Ovary (tissue), 9 donors: ENCODE results near the gene UNKL. TPM values are rescaled to one million over a fixed set of nuclear protein-coding genes. Genes with fewer than 3 reads are reported as not detected.

Experiments
- DNase-seq, 5 donors: peaks; one replicate each; pipeline ENCODE4 v3.0.0-alpha.2; 2019 to 2020
- H3K27ac ChIP-seq, 2 donors: fragments of 200-600 bp; one replicate each; pipeline versions ENCODE4 v1.5.1 to v1.8.0; 2019 to 2022
- H3K27me3 ChIP-seq: fragments of 200-600 bp; one replicate; pipeline ENCODE4 v1.8.0; 2022
- H3K36me3 ChIP-seq: fragments of 200-600 bp; sonication (generic); one replicate; pipeline ENCODE4 v1.5.1; 2019
- H3K4me1 ChIP-seq: one replicate; pipeline ENCODE4 v1.8.1; 2013; ENCODE audit warnings: mild to moderate bottlenecking, moderate library complexity; ENCODE audit not compliant: insufficient read depth
- H3K4me3 ChIP-seq: fragments of 200-600 bp; sonication (generic); one replicate; pipeline ENCODE4 v1.5.1; 2017
- H3K9me3 ChIP-seq, 2 donors: fragments of 200-600 bp in 1 of 2; sonication (generic) in 1 of 2; one replicate each; pipeline versions ENCODE4 v1.5.1 to v1.8.1; 2013 to 2019; ENCODE audit warnings: mild to moderate bottlenecking in 1 of 2, moderate library complexity in 1 of 2
- CTCF ChIP-seq, 3 donors: fragments of 450-650 bp in 2 of 3; fragments of 200-600 bp in 1 of 3; IDR thresholded peaks; one replicate each; pipeline versions ENCODE4 v1.5.1 to v1.8.0; 2016 to 2022; ENCODE audit warnings: antibody characterized with exemption in 3 of 3, mild to moderate bottlenecking in 1 of 3
- EP300 ChIP-seq: sonication (generic); formaldehyde crosslinking; IDR thresholded peaks from one replicate; pipeline ENCODE4 v1.6.1; 2017; ENCODE audit warnings: antibody characterized with exemption
- POLR2A ChIP-seq: fragments of 450-650 bp; IDR thresholded peaks from one replicate; pipeline ENCODE4 v1.6.1; 2017; ENCODE audit warnings: antibody characterized with exemption, mild to moderate bottlenecking, moderate library complexity
- WGBS, 3 donors: extraction: QIAGEN DNeasy Blood & Tissue Kit in 1 of 3; methylation state at CpG; one replicate each; pipeline versions ENCODE4 v1.1.5 to v1.1.7; 2013 to 2017; 5-methylcytosine and 5-hydroxymethylcytosine counted together
- intact Hi-C, 4 donors: fragments of 100-400 bp; cut with DNase I; formaldehyde crosslinking; loops; one replicate each; pipeline versions ENCODE4 v1.11.0 to v1.15.1; 2022 to 2023
- polyA plus RNA-seq, 2 donors: library from polyadenylated mRNA; stranded (reverse); fragments of 200-250 nt in 1 of 2; fragments of 350-450 nt in 1 of 2; fragmentation: Illumina TruSeq in 1 of 2; extraction: RNeasy Lipid Tissue Mini Kit (QIAGEN cat#74804) in 1 of 2; gene quantifications; one replicate each; pipeline ENCODE4 v1.2.3, GENCODE V29; 2013 to 2014
- total RNA-seq, 7 donors: library from RNA; depleted of rRNA in 2 of 7; stranded (reverse); fragments of >200 nt in 2 of 7; fragmentation: NEBNext Ultra II Directional in 3 of 7; extraction: Animal tissue kit (Norgen Biotek cat#: 25700) in 3 of 7; gene quantifications; one replicate each; pipeline versions ENCODE4 v1.1.0 to v1.2.4, GENCODE V29; 2016 to 2023
- donor health status: DM: no; HTN: no; CAD: no; lungs with moderate emphysema.
- donor health status: DM: no; HTN: no; CAD: no.
- donor health status: Bipolar disorder and iron deficiency.
- donor health status: DM: yes; HTN: yes; CAD: no.
- donor health status: DM: no; HTN: no; CAD: no.
- donor health status: DM: yes; HTN: yes; CAD: no.

The UNKL gene
- total and polyA plus RNA-seq, 9 donors, result 7.0 to 44.8 (median 32.5) TPM

GRCh38 chr16:1448536-1449116 lies 34.1 kb upstream of the UNKL start:
- Histone ChIP-seq H3K4me1 (peaks cover 2% of the 10 kb centered on the region), H3K27me3 (no peaks in the 10 kb centered on the region), H3K36me3 (no peaks in the 10 kb centered on the region), H3K4me3 (no peak overlapping the region), H3K27ac (no peak overlapping the region), H3K9me3 (no peaks in the 10 kb centered on the region)
- DNase-seq, result no peak
- 92 to 94% (median 93%) methylated on average over 30 of the region's 30 CpGs for WGBS, 3 donors
- intact Hi-C loops, result no loop called here
- TF ChIP-seq POLR2A (no peak), EP300 (no peak), CTCF (IDR thresholded peaks at IDR 0.05) (no peak)

GRCh38 chr16:1447965-1448364 lies 33.5 kb upstream of the UNKL start:
- H3K4me3 ChIP-seq, result no peak overlapping the region
- no peaks in the 10 kb centered on the region for H3K36me3 ChIP-seq
- no peaks in the 10 kb centered on the region for H3K27me3 ChIP-seq
- TF ChIP-seq EP300 (no peak), CTCF (IDR thresholded peaks at IDR 0.05) (no peak), POLR2A (no peak)
- no peak overlapping the region for H3K27ac ChIP-seq
- intact Hi-C loops, result no loop called here
- peaks cover 3% of the 10 kb centered on the region for H3K4me1 ChIP-seq
- no peak for DNase-seq
- WGBS, 3 donors, result 87 to 91% (median 89%) methylated on average over 11 of the region's 11 CpGs
- no peaks in the 10 kb centered on the region for H3K9me3 ChIP-seq

GRCh38 chr16:1446296-1447080 lies 32.0 kb upstream of the UNKL start:
- Histone ChIP-seq H3K9me3 (no peaks in the 10 kb centered on the region), H3K27ac (no peak overlapping the region), H3K4me1 (peaks cover 3% of the 10 kb centered on the region), H3K27me3 (no peaks in the 10 kb centered on the region), H3K4me3 (no peak overlapping the region), H3K36me3 (no peaks in the 10 kb centered on the region)
- no peak for DNase-seq
- intact Hi-C loops, result no loop called here
- TF ChIP-seq EP300 (no peak), POLR2A (no peak), CTCF (IDR thresholded peaks at IDR 0.05) (no peak)
- 84 to 89% (median 88%) methylated on average over 37 to 41 of the region's 41 CpGs for WGBS, 3 donors

- no peaks in the 10 kb centered on the region for H3K9me3 ChIP-seq
- TF ChIP-seq EP300 (no peak), CTCF (IDR thresholded peaks at IDR 0.05) (no peak), POLR2A (no peak)
- 84 to 94% (median 85%) methylated on average over 8 to 25 of the region's 25 CpGs for WGBS, 3 donors
- no peak overlapping the region for H3K4me3 ChIP-seq
- no peak for DNase-seq
- H3K27ac ChIP-seq, result no peak overlapping the region
- intact Hi-C loops, result no loop called here
- no peaks in the 10 kb centered on the region for H3K27me3 ChIP-seq
- peaks cover 3% of the 10 kb centered on the region for H3K4me1 ChIP-seq
- H3K36me3 ChIP-seq, result no peaks in the 10 kb centered on the region
These were observed 31.2 kb upstream of the UNKL start for GRCh38 chr16:1445518-1446203.
